HG03342 (cell line): ENCODE measurements around the gene PLCG2.

Source experiments
- ATAC-seq: cut with Tn5 transposase; IDR thresholded peaks from one replicate; pipeline ENCODE4 v1.9.1; 2021; ENCODE audit warnings: mild to moderate bottlenecking, moderate library complexity; ENCODE audit not compliant: unreplicated experiment

The PLCG2 gene

DNA sequence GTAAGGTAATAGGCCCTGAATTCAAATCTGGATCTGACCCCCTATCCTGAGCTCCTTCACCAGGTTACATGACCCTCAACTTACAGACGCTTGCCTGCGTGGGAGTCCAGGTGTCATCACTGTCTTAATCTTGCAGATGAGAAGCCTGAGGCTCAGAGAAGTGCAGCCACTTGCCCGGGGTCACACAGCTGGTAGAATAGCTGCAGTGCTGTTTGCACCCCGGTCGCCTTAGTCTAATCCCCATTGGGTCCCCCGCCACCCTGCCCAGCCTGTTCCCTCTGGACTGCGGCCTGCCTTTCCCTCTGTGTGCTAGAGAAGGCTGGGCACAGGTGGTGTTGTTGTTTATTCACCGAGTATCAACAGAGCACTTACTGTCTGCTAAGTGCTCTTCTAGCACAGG, 125.2 kb downstream of the PLCG2 start:
- ATAC-seq: no peak

DNA sequence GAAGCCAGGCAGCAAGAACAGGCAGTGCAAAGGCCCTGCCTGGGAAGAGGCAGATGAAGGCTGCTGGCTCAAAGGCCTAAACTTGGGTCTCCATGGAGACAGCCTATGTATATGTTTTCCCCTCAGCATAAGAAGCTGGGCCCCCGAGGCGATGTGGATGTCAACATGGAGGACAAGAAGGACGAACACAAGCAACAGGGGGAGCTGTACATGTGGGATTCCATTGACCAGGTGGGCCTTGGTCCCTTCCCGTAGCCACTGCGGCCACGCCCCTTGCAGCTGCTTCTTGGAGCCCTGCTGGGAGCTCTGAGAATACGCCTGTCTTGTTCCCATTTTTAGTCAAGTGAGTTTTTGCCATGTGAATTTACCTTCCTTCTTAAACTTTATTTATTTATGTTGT, 126.2 kb downstream of the PLCG2 start:
- ATAC-seq: no peak

DNA sequence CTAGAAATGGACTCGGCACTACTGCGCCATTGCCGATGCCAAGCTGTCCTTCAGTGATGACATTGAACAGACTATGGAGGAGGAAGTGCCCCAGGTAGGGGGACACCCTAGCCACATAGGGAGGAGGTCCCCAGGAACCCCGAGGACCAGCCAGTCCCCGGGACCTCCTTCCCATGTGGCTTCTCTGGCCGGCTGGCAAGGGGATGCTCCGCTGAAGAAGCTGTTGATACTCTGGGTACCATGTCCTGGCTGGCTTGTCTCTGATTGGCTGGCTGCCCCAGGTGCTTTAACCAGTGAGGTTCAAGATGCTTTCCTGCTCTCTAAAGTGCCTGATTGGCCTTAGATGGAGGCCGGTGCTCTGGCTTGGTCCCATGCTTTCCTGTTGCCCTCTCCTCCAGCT, 128.6 kb downstream of the PLCG2 start:
- no peak for ATAC-seq

DNA sequence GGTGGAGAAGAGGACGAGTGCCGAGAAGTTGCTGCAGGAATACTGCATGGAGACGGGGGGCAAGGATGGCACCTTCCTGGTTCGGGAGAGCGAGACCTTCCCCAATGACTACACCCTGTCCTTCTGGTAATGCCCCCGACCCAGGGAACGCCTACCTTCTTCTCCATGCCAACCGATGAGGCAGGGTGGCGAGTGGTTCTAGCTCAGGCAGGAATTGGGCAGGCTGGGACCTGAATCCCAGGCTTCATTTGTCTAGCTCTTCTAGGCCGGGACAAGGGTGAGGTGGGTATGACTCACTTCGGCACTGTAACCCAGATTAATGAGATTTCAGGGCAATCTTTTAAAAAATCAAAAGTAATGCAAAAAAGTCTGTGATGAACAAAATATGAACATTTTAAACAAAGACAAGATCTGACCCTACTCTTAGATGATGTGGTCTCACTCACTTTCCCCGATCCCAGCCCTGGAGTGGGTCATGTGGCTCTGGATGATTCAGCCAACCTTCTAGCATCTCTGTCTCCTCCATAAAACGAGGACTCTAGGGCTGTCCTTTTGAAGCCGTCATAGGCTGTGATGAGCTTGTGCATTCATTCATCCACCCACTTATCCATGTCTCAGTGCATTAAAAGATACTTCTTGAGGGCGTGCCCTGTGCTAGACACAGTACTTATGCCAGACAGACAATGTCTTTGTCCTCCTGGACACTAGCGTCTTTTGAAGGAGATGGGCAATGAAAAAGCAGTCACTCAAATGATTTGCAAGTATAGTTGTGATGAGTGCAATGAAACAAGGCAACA, 129.6 kb downstream of the PLCG2 start:
- no peak for ATAC-seq

DNA sequence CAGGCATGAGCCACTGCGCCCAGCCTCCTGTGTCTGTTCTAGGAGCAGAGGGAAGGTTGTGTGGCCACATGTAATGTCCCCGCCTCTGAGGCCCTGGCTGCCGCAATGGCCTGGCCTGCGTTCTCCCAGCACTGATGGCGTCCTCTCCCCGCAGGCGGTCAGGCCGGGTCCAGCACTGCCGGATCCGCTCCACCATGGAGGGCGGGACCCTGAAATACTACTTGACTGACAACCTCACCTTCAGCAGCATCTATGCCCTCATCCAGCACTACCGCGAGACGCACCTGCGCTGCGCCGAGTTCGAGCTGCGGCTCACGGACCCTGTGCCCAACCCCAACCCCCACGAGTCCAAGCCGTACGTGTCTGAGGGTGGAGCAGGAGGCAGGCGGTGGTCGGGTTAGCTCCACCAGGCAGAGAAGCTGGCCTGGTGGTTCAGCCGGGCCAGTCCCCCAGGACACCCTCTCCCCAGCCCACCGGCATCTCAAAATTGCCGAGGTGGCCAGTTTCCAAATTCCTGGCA, 131.3 kb downstream of the PLCG2 start:
- ATAC-seq: no peak

DNA sequence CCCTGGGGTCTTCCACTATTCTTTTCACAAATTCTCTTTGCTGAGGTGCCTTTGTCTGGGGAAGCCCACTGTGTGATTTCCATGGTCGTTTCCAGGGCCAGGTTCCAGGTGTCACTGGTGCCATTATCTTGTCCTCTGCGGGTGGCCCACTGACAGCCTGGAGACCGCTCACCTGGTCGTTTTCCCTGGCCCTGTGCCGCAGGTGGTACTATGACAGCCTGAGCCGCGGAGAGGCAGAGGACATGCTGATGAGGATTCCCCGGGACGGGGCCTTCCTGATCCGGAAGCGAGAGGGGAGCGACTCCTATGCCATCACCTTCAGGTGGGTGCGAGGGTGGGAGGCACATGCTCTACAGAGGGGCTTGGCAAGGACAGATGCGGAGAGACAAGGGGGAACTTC, 133.3 kb downstream of the PLCG2 start:
- ATAC-seq: no peak

DNA sequence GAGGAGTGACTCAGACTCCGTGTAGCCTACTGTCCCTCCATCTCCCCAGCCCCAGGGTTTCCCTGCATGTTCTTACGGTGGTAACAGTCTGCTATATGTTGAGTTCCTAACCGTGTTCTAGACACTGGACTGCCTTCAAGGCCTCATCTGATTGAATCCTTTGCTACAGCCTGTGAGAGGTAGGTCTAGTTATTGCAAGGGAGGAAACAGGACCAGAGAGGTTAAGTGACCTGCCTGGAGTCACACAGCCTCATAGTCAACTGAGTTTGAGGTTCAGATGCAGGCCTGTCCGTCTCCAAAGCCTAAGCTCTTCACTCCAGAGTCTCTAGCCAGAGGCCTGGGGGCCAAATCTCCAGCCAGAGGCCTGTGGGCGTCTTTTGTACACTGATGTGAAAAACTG, 134.1 kb downstream of the PLCG2 start:
- no peak for ATAC-seq

DNA sequence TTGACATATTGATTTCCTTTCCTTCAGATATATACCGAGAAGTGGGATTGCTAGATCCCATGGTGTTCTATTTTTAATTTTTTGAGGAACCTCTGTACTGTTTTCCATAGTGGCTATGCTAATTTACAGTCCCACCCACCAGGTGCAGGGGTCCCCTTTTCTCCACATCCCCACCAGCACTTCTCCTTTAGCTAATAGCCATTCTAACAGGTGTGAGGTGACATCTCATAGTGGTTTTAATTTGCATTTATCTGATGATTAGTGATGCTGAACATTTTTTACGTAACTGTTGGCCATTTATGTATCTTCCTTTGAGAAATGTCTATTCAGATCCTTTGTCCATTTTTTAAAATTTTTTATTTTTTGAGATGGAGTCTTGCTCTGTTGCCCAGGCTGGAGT, 138.3 kb downstream of the PLCG2 start:
- ATAC-seq: no peak

DNA sequence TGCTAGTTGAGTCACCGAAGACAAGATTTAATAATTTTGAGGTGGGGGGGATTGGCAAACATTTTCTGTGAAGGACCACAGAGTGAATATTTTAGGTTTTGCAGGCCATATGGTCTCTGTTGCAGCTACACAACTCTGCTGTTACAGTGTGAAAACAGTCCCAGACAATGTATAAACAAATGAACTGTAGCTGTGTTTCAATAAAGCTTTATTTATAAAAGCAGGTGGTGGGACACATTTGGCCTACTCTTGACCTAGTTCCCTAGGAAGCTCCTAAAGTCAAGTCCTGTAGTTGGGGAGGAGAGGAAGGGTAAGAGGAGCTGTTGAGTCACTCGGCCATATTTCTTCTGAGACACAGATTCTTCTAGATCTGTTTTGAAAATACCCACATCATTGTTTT, 139.8 kb downstream of the PLCG2 start:
- ATAC-seq: no peak

DNA sequence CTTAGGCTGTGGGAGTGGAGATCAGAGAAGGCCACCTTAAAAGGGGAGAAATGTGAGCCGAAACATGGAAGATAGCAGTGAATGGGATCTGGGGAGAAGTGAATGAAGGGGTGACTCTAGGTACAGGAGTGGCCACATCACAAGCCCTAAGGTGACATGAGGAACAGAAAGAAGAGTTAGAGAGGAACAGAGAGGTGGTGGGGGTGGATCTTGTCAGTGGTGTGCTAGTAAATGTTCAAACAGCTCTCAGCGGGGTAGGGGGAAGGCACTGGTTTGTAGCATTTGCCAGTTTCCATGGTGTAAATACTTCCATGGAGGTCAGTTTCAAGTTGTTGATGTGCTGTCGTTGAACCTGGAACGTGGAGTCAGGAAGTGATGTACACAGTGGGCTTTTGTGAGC, 141.4 kb downstream of the PLCG2 start:
- no peak for ATAC-seq

DNA sequence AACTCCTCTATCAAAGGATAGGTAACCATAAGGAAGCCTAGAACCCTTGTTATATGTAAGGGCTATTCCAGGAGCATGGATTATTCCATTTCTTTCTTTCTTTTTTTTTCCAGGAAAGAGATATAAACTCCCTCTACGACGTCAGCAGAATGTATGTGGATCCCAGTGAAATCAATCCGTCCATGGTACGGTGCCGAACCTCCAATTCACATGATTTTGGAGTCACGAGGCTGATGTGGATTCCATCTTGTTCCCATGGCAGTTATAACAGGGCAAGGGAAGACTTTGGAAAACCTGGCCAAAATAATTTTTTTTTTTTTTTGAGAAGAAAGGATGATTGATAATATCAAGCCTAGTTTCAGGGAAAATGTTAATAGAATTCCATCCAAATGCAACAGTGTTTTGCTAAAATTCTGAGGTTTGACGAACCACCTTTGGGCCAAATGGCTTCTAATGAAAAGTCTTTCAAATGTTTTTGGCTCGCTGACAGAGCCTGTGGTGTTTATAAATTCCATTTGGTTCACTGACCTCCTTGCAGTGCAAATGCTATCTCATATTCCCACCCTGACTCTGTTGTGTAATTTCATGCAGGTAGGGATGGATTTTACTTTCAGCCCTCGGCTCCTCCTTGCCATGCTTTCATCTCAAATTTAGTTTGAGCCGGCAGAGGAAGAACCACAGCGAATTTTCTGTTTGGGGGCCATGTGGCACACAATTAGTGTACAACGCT, 142.2 kb downstream of the PLCG2 start:
- no peak for ATAC-seq

DNA sequence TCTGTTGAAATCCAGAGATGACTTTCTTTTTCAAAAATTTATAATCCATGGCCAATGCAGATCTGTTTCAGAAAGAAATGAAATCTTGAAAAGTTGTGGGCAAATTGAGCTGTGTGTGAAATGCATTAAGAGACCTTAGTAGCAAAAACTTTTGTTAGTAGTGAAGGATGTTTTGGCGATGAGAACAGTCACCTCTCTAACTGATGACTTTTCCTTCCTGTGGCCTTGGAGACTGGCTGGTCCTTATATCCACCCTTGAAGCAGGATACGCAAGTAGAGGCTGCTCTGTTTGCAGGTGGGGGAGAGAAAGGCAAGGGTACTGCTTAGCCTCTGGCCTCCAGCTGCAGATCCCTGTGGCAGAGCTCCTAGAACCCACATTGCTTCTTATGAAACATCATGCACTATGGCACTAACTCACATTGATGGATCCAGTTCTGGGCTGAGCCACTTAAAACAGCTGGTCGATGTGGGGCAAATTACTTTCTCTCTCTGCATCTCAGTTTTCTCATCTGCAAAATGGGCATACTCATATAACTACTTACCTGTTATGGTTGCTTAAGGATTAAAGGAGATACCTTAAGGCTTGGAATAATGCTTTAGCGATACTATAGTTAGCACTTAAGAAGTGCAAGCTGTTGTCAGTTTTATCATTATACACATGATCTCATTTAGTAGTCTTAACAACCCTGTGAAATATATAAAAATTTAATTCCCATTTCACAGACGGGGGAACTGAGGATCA, 142.9 kb downstream of the PLCG2 start:
- no peak for ATAC-seq

DNA sequence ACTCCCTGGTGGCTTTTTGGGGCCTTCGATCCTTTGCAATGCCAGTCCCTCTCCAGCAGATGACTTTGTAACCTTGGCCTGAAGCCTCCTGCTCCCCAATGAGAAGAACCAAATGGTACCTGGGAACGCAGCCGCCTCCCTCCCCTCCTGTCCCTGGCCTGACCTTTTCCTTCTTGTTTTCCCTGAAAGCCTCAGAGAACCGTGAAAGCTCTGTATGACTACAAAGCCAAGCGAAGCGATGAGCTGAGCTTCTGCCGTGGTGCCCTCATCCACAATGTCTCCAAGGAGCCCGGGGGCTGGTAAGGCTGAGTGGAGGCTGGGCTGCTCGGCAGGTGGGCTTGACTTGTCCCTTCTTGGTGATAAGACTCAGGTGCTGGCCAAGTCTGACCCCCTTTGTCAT, 144.2 kb downstream of the PLCG2 start:
- no peak for ATAC-seq

DNA sequence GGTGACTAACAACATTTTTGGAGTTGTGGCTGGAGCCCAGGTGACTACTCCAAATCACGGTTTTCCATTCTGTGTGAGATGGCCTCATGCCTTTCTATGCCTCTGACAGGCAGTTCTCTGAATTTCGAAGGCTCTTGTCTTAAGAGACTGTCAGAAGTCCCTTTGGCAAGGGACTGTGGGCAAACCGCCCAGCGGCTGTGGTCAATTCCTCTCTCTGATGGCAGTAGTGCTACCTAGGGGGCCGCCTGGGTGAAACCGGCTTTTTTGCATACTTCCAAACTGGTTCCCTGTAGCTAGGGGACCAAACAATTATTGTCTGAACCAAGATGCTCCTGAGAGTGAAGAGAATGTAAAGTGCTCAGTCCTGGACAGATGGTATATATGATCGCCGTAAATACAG, 145.9 kb downstream of the PLCG2 start:
- no peak for ATAC-seq

DNA sequence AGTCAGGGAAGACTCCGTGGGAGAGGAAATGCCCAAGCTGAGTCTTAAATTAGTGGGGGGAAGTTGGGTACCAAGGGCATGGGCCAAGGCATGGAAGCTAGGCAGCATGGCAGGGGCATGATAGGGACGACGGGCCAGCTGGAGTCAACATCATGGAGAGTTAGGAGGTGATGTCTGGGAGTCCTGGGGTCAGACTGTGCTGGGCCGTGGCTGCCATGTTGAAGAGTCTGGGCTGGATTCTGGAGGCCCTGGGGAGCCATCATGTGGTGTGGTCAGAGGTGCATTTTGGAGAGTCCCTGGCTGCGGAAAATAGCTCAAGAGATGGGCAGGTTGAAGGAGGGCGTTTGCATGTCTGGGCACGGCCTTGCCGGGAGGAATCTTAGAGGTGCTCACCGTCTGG, 146.9 kb downstream of the PLCG2 start:
- ATAC-seq: no peak

DNA sequence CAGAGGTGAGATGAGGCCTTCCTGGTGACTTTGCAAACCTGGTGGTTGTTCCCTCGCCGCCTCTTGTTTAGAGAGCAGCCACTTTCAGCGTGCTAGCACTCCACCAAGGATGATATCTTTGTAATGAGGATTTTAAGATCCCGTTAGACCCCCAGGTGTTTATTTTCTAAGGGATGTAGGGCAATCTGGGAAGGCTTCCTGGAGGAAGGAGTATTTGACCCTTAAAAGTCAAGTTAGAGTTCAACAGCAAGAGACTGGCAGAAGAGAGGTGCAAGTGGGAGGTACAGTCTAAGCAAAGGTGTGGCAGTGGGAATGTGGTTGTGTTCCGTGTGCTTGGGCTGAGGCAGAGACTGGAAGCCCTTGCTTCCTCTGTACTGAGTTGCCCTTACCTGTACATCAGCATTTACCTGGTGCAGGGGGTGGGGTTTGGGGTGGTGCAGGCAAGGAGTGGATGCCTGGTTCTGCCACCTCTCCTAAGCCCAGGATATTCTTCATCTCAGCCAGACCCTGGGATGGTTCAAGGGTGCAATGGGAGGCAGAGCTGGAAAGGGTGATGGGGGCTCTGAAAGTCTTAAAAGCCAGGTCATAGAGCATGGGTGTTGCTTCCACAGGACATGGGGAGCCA, 148.6 kb downstream of the PLCG2 start:
- no peak for ATAC-seq

DNA sequence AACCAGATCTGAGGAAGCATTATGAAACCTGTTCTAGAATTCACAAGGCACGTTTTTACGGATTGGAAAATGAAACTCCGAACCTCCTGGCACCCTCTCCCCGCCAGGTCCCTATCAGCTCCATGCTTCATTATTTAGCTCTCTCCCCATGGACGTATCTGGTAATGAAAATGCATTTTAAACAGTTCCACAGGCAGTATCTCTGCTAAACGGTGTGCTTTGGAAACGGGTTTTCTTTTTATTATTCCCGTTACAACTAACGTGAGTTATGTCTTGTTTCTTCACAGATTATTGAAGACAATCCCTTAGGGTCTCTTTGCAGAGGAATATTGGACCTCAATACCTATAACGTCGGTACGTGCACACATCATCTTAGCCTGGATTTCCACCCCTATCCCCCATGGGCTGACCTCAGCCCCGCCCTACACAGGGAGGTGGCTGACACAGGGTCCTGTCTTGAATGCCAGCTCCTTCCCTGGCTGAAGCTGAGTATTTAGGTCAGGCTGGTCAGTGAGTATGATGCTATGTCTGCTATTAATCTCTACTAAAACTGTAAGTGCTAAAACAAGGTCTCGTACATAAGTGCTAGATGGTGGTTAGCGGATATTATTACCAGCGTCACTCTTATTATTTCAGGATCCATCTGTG, 149.3 kb downstream of the PLCG2 start:
- no peak for ATAC-seq

DNA sequence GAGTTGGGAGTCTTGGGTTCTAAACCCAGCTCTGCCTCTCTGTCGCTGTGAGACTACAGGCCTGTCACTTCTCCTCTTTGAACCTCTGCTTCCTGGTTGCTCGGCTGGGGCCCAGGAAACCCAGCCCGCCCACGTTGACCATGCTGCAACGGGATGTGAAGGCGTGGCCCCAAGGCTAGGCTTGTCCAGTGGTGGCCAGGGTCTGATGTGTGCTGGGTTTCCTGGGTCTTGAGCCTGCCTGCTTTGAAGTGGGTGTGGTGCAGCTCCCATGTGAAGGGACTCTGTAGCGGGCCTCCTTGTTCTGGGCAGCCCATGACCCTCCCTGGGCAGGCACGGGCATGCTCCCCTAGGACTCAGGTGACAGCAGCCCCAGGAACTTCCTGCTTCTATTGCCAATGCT, 149.9 kb downstream of the PLCG2 start:
- no peak for ATAC-seq

DNA sequence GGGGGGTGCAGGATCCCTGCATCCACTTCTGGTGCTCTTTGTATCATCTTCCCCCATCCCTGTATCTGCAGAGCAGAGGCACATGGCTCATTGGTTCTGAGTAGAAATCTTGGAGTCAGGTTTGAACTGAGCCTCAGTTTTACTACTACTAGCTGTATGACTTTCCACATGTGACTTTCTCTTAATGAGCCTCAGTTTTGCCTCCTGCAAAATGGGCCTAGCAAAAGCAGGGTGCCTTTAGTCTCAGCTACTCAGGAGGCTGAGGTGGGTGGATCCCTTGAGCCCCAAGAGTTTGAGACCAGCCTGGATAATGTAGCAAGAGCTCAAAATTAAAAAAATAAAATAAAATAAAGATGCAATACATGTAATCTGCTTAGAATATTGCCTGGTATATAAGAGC, 150.8 kb downstream of the PLCG2 start:
- no peak for ATAC-seq

DNA sequence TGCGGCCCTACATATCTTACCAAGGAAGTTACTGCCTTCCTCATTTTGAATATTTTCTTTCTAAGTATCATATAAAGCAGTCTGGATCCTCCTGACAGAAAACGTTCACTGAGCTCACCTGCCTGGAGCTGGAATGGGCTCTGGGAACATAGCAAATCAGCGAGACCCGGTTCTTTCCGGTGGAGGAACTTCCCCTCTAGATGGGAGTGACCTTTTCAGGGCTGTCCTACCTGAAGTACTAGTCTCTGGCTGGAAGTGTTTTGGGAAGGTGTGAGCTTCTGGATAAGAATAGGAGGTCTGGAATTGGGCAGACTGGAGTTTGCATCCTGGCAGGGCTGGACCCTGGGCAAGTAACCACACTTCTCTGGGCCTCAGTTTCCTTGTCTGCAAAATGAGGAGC, 152.8 kb downstream of the PLCG2 start:
- no peak for ATAC-seq

DNA sequence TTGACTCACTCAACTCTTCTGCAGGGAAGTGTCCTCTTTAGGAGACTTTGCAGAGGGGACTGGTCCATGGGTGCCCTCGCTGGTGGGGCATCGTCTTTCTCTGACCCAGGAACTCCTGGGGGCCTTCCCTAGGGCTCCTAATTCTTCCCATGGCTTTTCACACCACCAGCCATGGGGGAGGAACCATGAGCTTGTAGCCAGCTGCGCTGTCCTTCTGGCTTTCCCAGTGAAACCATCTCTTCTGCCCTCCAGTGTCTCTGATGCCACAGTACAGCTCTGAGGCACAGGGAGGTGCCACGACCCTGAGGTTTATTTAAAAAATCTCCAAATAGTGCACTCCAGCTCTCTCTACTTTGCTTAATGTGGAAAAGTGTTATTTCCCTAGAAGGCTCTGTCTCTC, 153.6 kb downstream of the PLCG2 start:
- no peak for ATAC-seq
